HG02763 (cell line): ENCODE measurements around the gene GNAT3.

ENCODE experiments used
- ATAC-seq: cut with Tn5 transposase; IDR thresholded peaks from one replicate; pipeline ENCODE4 v1.9.1; 2021; ENCODE audit warnings: mild to moderate bottlenecking, moderate library complexity; ENCODE audit not compliant: unreplicated experiment

The GNAT3 gene

DNA sequence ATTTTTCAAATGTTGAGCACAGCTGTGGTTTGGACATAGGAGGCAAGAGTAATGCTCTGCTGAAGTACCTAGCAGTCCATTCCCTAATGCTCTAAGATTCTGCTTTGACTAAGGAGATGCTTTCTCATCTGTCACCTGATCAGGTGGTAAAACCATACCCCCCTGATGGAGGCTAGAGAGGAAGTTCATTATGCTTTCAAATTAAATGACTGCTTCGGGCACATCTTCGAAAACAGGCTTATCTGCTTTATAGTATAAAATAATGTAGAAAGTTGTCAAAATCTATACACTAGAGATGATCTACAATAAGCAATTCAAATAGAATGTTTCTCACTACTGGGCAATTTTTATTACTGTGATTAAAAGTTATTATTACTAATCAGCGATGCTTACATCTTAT is at the start of gene GNAT3:
GNAT3 (minus strand) TSS at position 101 of the 400 bp plus-strand sequence. CDS start 138 bp downstream, outside the sequence.
- no peak for ATAC-seq

- no peak for ATAC-seq
These were observed 46.3 kb upstream of the GNAT3 start for GRCh38 chr7:80558116-80558515.

DNA sequence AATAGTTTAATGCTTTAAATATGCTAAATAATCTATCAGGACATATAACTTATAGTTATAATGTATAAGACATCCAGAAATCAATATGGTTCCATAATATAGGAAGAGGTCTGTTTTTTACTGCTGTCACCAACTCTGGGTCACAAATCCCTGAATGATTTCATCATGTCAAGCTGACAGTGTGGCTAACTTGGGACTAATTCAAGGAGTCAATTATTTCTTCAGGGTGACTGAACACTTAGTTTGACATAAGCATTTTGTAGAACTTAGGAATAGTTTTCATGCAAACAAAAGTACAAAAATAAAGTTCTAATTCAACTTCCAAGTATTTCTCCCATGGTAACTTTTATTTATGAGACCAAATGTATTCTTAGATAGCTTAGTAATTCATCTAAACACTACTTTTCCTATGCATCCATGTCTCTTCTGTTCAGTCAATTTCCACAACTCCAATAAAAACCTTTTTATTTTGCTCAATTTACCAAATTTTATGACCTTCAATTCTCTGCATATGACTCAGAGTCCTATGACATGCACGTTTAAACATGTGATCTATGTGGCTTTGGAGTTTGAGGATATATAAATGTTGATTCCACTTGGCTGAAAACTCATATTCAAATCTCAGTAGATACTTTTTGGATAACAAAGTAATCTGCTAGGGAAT is 40.3 kb upstream of the GNAT3 start:
- ATAC-seq, result no peak

GRCh38 chr7:80550005-80550404 is 38.1 kb upstream of the GNAT3 start:
- ATAC-seq, result no peak

DNA sequence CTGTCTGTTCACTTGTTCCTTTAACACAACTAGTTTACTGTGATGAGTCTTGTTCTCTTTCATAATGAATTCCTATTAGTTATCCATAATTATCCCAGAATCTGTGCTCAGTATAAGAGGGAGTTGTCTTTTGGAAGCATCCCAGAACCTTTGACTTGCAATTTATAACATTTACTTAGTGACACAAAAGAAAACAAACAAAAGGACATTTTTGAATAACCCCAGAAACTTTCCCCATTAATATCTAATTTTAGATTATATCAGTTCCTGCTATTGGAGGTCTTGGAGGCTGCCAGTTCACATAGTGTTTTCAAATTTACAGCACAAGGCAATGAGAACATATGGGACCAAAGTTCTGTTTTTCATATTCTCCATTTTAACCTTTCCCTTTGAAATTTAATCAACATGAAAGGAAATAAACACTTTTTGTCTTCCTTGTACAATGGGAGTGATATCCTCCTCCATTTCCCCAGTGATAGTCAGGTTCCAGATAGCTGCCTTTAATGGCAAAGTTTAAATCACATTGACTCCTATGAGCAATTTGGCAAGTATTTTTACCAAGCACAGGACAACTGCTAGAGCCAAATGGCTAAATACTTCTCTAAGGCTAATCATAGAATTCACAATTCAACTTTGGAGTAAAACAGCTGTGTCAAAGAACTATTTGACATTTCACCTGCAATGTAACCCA is 37.1 kb upstream of the GNAT3 start:
- ATAC-seq, result no peak

GRCh38 chr7:80542398-80542797 is 30.5 kb upstream of the GNAT3 start:
- ATAC-seq, result no peak

DNA sequence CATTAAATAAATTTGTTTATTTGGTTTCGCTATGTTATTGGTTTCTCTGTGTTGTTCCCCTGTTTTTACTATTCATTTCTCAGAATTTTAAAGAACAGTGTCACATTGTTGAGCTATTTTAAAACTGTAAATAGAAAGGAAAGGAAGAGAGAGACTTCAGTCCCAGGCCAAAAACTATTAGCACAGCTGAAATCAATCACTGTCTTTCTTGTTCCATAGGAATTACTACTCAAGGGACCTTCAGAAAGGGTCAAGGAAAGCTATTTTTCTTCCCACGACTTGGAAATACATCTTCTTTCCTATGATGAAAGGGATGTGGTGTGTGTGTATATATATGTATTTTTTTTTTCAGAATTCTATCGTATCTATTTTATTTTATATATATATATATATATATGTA is 29.0 kb upstream of the GNAT3 start:
- ATAC-seq, result no peak

DNA sequence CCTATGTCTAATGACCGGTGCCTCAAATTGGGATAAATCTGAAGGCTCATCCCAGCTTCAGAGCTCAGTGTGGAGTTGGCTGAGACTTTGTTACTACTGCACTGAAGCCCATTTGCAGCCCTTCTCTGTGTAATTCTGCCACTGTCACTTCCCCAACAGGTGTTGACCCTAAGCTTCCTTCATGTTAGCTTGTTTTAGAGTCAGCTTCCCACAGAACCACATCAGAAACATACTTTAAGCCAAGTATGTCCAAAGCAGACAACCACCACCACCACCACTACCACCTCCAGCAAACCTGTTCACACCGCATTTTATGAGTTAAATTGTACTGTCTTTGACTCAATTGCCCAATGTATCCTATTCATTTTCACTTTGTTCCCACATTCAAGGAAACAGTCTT is 25.2 kb upstream of the GNAT3 start:
- ATAC-seq, result no peak

DNA sequence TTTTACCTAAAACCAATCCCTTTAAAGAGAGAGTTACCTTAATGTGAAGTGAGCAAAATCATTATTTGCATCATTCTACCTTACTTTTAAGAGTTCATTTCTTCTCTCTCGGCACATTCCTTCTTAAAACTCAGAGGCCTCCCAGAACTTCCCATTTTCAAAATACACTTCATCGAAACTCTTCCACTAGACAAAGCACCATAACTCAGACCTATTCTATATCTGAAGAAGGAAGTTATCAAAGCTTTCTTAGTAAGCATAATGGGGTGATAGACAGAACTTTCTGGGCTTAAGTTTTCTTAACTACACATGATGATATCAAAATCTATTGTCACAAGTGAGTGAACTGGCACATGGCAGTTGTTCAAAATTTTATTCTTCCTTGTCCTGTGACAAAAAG is 24.6 kb upstream of the GNAT3 start:
- no peak for ATAC-seq

- ATAC-seq, result no peak
These were observed 21.4 kb upstream of the GNAT3 start for GRCh38 chr7:80533287-80533686.

GRCh38 chr7:80532153-80532552 is 20.3 kb upstream of the GNAT3 start:
- no peak for ATAC-seq

DNA sequence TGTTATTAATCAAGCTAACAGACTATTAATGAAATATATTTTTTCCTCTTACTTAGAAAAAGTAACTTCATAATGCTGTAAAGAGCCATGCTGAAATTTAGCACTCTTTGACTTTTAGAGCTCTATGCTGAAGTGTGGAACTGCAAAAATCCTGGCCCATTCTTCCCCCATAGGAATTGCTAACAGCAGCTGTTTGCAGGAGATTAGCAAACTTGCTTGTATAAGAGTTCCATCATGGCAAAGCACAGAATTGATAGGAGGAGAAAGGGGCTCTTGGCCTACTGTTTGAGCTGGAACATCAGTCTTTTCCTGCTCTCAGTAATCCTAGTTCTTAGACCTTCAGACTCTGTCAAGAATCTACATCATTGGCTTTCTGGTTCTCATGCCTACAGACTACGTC is 18.3 kb upstream of the GNAT3 start:
- ATAC-seq, result no peak

DNA sequence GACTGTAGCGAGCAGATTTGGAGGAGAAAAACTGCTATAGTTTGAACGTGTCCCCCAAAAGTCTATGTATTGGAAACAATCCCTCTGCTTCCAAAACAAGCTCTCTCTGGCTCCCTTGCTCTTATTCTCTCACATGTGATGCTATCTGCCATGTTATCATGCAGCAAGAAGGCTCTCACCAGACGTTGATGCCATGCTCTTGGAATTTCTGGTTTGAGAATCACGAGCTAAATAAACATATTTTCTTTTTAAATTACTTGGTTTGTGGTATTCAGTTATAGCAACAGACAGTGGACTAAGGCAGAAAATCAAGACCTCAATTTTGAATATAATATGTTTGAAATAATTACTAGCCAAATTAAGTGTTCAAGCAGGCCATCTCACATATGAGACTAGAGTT is 17.5 kb upstream of the GNAT3 start:
- ATAC-seq, result no peak

GRCh38 chr7:80528689-80529088 is 16.8 kb upstream of the GNAT3 start:
- ATAC-seq, result no peak

- no peak for ATAC-seq
These were observed 14.6 kb upstream of the GNAT3 start for GRCh38 chr7:80526472-80526871.

DNA sequence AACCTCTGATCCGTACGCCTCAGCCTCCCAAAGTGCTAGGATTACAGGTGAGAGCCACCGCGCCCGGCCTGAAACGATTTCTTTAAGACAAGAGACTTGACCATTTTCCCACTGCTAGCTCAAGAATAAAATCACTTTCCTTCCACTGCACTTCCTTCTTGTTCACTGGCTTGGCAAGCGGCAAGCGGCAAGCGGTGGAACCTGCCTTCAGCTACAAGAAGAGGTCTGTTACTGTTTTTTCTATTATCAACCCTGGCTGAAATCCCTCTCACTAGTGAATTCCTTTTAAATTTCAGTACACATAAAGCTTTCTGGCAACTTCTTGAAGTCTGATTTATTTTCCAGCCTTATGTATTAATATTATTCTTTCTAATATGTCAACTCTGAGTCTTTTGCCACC is 12.8 kb upstream of the GNAT3 start:
- no peak for ATAC-seq

DNA sequence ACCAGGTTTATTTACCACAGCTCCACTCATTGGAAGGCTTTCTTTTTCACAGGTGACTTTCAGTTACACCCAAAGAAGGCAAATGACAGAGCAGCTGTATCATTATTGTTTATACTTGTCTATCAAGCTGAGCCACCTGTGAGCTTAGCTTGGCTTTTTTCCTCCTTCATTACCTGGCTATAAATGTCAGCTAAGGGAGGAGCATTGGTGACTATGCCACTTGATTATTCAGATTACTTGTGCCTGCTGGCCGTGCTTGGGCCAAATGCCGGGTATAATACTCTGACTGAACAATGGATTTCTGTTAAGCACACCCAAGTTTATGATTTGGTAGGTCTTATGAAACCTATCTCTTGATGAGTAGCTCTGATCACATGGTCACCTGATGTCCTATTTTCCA is 9.9 kb upstream of the GNAT3 start:
- ATAC-seq, result no peak

DNA sequence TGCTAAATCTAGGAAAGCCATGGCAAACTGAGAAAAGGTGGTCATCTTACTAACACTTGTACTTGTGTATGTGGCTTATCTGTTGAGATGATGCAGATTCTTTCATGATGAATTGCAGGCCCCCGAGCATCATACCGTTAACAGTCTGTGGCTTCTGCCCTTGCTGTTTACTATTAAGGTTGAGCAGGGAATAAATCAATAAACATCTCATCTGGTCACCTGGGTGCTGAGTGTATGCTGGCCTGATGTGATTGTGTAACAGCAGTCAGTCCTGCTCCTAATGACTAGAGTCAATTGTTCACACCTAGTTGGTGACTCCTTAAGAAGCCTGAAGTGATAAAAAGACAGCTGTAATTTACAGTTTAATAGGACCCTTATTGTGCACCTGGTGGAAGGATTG is 8.3 kb upstream of the GNAT3 start:
- ATAC-seq, result no peak

- no peak for ATAC-seq
These were observed 5.5 kb upstream of the GNAT3 start for GRCh38 chr7:80517282-80517747.

- no peak for ATAC-seq
These were observed 3.4 kb upstream of the GNAT3 start for GRCh38 chr7:80515298-80515697.

DNA sequence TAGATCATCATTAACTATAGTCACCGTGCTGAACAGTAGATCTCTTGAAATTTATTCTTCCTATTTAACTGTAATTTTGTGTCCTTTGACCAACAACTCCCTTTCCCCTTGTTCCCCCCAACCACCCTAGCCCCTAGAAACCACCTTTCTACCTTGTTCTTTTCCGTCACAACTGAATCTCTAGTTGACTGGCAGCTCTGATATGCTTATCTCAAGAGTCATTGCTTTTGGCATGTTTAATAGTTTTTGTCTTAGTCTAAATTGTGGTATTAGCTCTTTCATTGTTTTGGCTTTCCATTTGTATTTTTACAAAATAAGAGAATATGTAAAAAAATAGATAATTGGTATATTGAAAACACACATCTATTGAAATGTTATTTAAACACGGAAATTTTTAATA is 1.8 kb downstream of the GNAT3 start:
- no peak for ATAC-seq

DNA sequence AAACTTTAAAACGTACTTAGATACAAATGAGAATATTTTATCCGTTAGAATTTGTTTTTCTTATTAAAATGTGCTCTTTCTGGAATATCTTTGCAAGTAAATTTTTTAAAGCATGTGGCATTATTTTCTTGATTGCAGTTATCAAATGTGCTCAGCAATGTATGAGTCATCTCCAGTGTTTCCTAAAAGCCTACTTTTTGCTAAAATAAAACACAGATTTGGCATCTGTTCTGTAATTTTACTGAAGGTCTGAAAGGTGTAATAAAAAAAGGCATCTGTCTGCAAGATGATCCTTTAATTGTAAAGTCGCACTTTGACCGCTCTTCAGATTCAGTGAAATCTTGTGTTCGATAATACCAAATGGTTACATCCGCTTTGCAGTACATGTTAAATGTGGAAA is 3.4 kb downstream of the GNAT3 start:
- ATAC-seq, result no peak
